SK-N-SH (cell line): ENCODE data around the gene ALDH4A1. TPM values are rescaled to one million over a fixed set of nuclear protein-coding genes. Genes with fewer than 3 reads are reported as not detected.

Experiments
- polyA plus RNA-seq, 3 experiments: library from polyadenylated mRNA; depleted of rRNA; stranded (reverse); fragments of >200 nt; gene quantifications; 2 replicates each; pipeline ENCODE4 v1.2.3, GENCODE V29; 2012
- small RNA-seq, 7 experiments: library from RNA; depleted of rRNA; stranded (forward); fragments of <200 nt; gene quantifications; one replicate each; pipeline ENCODE3, GENCODE V24; 2012

ALDH4A1 gene
- polyA plus RNA-seq, 1 of the 3 experiments (the other 2 are of a cell fraction): 18.5 TPM

Small RNA genes within 50 kb of the gene (small RNA-seq; reads per million reads assigned to genes)
- 0 reads per million in 7 experiments for gene MIR1290
- 0 to 0.43 (median 0) reads per million in 7 experiments for gene MIR4695

Other genes starting within 250 kb of the ALDH4A1 start
- not detected in 2 replicates for gene TAS1R2, start 42.9 kb downstream of the ALDH4A1 start, polyA plus RNA-seq (2012; rRNA removed)
- gene IFFO2, start 54.1 kb upstream of the ALDH4A1 start, polyA plus RNA-seq (2012; rRNA removed): 10.5 TPM in 2 replicates